Measurements from ENCODE around the gene TRIOBP. TPM values are rescaled to one million over a fixed set of nuclear protein-coding genes. Genes with fewer than 3 reads are reported as not detected.

Gene TRIOBP
- total RNA-seq, 1 experiment from 2014 or later: 80.9 TPM

DNA sequence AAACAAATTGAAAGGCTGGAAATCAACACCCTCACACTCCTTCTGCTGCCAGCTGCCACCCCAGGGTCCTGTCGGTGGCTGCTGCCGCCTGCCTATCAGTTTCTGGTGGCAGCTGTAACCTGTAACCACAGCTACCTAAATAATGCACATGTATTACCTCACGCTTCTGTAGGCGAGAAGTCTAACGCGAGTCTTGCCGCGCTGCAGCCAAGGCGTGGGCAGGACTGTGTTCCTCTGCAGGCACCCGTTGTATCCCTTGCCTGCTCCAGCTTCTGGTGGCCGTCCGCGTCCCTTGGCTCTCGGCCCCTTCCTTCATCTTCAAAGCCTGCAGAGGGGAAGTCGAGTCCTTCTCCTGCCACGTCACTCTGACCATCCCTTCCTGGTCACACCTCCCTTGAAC lies 66.8 kb downstream of the TRIOBP start:
- in situ Hi-C loops (cut with HindIII; ENCODE audit: low sequenced_read_pairs): no loop called here
- no peak for DNase-seq (ENCODE audit: low spot score)

GRCh38 chr22:37764622-37765021 lies 67.8 kb downstream of the TRIOBP start:
- in situ Hi-C loops (cut with HindIII; ENCODE audit: low sequenced_read_pairs): no loop called here
- DNase-seq (ENCODE audit: low spot score): no peak

DNA sequence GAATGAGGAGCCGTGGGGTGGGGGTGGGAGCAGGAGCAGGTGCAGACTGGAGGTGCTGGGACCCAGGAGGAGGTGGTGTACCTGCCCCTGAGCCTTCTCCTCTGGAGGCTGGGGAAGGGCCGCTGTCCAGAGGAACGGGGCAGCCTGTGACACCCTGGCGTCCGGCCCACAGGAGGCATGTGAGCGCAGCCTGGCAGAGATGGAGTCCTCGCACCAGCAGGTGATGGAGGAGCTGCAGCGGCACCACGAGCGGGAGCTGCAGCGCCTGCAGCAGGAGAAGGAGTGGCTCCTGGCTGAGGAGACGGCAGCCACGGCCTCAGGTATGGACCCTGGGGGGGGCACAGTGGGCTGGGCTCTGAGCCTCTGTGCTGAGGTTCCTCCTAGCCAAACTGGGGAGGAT lies 68.7 kb downstream of the TRIOBP start:
- DNase-seq (ENCODE audit: low spot score): peak; percentile 55
- in situ Hi-C loops (cut with HindIII; ENCODE audit: low sequenced_read_pairs): no loop called here

GRCh38 chr22:37765953-37766576 lies 69.2 kb downstream of the TRIOBP start:
- in situ Hi-C loops (cut with HindIII; ENCODE audit: low sequenced_read_pairs): no loop called here
- no peak for DNase-seq (ENCODE audit: low spot score)

GRCh38 chr22:37768273-37768672 lies 71.4 kb downstream of the TRIOBP start:
- no peak for DNase-seq (ENCODE audit: low spot score)
- in situ Hi-C loops (cut with HindIII; ENCODE audit: low sequenced_read_pairs): no loop called here

GRCh38 chr22:37769056-37769455 lies 72.2 kb downstream of the TRIOBP start:
- no peak for DNase-seq (ENCODE audit: low spot score)
- in situ Hi-C loops (cut with HindIII; ENCODE audit: low sequenced_read_pairs): no loop called here

DNA sequence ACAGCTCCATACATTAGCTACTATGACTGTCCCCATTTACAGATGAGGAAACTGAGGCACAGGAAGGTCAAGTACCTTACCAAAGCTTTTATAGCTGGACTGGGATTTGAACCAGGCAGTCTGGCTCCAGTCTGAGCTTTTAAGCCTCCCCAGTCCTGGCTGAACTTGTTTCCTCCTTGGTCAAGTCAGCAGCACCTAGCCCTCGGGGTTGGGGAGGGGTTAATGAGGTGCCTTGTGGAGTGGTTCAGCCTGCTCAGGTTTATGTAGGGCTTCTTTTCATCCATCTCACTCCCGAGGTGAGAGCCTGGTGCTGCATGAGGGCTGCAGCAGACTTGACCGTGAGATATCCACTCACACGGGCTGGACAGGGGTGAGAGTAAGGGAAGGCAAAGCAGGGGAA lies 74.2 kb downstream of the TRIOBP start:
- in situ Hi-C loops (cut with HindIII; ENCODE audit: low sequenced_read_pairs): loop anchor here (5.0 kb wide), 1 partner anchor 46 kb away; no protein-coding TSS in a partner anchor
- DNase-seq (ENCODE audit: low spot score): no peak

GRCh38 chr22:37771702-37772427 lies 75.0 kb downstream of the TRIOBP start:
- in situ Hi-C loops (cut with HindIII; ENCODE audit: low sequenced_read_pairs): loop anchor here (5.0 kb wide), 1 partner anchor 45 kb away; no protein-coding TSS in a partner anchor
- no peak for DNase-seq (ENCODE audit: low spot score)

- DNase-seq (ENCODE audit: low spot score): no peak
- in situ Hi-C loops (cut with HindIII; ENCODE audit: low sequenced_read_pairs): loop anchor here (5.0 kb wide), 1 partner anchor 43 kb away; no protein-coding TSS in a partner anchor
These were observed 77.9 kb downstream of the TRIOBP start for GRCh38 chr22:37774728-37775127.

- in situ Hi-C loops (cut with HindIII; ENCODE audit: low sequenced_read_pairs): no loop called here
- DNase-seq (ENCODE audit: low spot score): no peak
These were observed 79.2 kb downstream of the TRIOBP start for GRCh38 chr22:37775785-37776638.

DNA sequence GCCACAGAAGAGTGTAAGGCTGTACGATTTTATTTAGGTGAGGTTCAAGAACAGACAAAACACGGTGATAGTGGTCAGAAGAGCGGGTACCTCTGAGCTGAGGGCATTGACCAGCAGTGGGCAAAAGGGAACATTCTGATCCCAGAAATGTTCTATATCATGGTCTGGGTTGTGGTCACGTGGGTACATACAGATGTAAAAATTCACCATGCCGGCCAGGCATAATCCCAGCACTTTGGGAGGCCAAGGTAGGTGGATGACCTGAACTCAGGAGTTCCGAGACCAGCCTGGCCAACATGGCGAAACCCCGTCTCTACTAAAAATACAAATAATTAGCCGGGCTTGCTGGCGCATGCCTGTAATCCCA lies 79.8 kb downstream of the TRIOBP start:
- in situ Hi-C loops (cut with HindIII; ENCODE audit: low sequenced_read_pairs): no loop called here
- no peak for DNase-seq (ENCODE audit: low spot score)

DNA sequence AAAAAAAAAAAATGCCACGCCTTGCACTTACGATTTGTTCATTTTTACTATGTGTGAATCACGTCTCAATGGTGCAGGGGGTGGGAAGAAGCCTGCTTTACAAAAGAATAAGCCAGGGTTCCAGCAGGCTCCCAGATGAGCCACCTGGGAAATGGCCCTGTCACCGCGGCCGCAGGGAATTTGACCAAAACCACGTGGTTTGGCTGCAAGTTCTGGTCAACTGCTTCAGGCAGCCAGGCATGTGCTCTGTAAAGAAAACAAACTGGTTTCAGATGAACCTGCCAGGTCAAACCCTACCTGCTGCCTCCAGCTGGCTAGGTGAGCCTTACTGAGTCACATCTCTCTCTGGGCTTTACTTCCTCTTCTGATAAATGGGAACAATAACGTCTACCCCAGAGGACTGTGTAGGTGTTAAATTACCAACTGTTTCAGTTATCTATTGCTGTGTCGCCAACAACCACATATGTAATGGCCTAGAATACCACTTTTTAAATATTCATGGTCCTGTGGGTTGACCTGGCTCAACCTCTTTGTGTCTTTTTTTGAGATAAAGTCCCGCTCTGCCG lies 80.4 kb downstream of the TRIOBP start:
- in situ Hi-C loops (cut with HindIII; ENCODE audit: low sequenced_read_pairs): no loop called here
- DNase-seq (ENCODE audit: low spot score): no peak

DNA sequence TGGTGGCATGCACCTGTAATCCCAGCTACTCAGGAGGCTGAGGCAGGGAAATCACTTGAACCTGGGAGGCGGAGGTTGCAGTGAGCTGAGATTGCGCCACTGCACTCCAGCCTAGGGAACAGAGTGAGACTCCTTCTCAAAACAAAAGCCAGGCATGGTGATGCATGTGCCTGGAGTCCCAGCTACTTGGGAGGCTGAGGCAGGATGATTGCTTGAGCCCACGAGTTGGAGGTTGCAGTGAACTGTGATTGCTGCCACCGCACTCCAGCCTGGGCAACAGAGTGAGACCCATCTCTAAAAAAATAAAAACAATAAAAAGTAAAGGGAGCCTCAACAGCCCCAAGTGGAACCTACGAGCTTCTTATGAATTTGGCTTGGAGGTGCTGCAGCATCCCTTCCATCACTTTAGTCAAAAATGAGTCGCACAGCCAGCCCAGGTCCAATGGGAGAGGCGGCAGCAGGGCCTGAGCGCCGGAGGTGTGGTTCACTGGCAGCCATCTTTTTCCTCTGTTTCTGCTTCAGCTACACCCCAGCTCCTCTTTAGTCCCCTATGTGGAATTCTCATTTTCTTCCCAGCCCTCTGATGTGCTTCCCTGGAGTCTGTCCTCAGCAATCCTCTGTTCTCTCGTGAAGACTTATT lies 81.6 kb downstream of the TRIOBP start:
- no peak for DNase-seq (ENCODE audit: low spot score)
- in situ Hi-C loops (cut with HindIII; ENCODE audit: low sequenced_read_pairs): no loop called here

DNA sequence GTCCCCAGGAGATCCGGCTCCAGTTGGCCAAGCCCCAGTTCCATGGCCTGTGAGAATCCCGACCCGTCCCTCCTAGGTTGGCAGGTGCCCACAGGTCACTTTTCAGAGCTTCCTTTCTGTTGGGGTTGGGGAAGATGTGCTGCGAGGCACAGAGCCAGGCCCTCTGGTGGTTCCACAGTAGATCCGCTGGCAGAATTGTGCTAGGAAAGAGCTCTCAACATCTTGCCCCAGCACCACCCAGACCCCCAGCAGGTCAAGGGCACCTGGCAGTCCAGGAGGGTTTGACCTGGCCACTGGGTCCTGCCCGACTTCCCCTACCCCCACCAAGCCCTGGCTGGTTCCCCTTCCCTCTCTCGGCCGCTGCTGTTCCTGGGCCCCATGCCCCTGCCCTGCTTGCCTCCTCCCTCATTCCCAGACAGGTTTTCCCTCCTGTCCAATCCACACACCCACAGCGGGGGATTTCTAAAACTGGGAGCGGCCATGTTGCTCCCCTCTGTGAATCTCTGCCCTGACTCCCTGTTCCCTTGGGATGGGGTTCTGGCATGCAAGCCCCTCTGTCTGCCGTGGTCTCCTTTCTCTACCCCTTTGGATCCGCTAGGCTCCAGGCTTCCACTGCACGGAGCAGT lies 84.7 kb downstream of the TRIOBP start:
- DNase-seq (ENCODE audit: low spot score): no peak
- in situ Hi-C loops (cut with HindIII; ENCODE audit: low sequenced_read_pairs): no loop called here

GRCh38 chr22:37782340-37783168 lies 85.7 kb downstream of the TRIOBP start:
- in situ Hi-C loops (cut with HindIII; ENCODE audit: low sequenced_read_pairs): no loop called here
- no peak for DNase-seq (ENCODE audit: low spot score)

GRCh38 chr22:37784829-37785495 lies 88.1 kb downstream of the TRIOBP start:
- in situ Hi-C loops (cut with HindIII; ENCODE audit: low sequenced_read_pairs): no loop called here
- DNase-seq (ENCODE audit: low spot score): no peak

DNA sequence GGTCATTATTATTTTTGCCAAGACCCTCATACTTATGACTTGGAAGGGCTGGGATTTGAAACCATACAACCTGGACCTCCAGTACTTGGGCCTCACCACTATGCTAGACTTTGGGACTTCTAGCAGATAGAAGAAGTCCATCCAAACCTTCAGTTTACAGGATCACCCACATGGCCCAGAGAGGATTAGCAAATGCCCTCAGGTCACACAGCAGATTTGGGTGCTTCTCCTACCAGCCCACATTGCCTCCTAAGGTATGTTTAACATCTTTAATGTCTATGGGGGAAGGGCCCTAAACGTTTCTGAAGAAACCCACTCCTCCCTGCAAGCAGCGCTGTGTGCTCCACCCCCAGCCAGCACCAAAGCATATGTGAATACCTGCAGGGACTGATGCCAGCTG lies 93.4 kb downstream of the TRIOBP start:
- in situ Hi-C loops (cut with HindIII; ENCODE audit: low sequenced_read_pairs): no loop called here
- no peak for DNase-seq (ENCODE audit: low spot score)

- in situ Hi-C loops (cut with HindIII; ENCODE audit: low sequenced_read_pairs): no loop called here
- no peak for DNase-seq (ENCODE audit: low spot score)
These were observed 95.6 kb downstream of the TRIOBP start for GRCh38 chr22:37792494-37792893.

Data from G401 (cell line).